Upper lobe of left lung (tissue), 4 donors: Measurements from ENCODE around the gene TTBK2.

ENCODE experiments used
- CTCF ChIP-seq, 6 experiments: fragments of 450-650 bp in 4 of 6; fragments of 200-600 bp in 2 of 6; sonication (generic) in 2 of 6; IDR thresholded peaks; one replicate each; pipeline ENCODE4 v1.5.1; 2016 to 2019; ENCODE audit warnings: antibody characterized with exemption in 6 of 6
- POLR2A ChIP-seq, 4 donors: fragments of 450-650 bp; IDR thresholded peaks; one replicate each; pipeline ENCODE4 v1.5.1; 2016 to 2017; ENCODE audit warnings: antibody characterized with exemption in 4 of 4, mild to moderate bottlenecking in 2 of 4

- TF ChIP-seq CTCF (IDR thresholded peaks at IDR 0.05) = no peak
- no peak for TF ChIP-seq POLR2A (IDR thresholded peaks at IDR 0.05)
Observed at GRCh38 chr15:42954291-42954690, 33.7 kb upstream of the TTBK2 start.
